HEK293 (cell line): ENCODE data around the gene IFT80.

Experiments
- BCL11A ChIP-seq: fragments of 450-650 bp; formaldehyde crosslinking; IDR thresholded peaks from 2 replicates; pipeline ENCODE4 v1.5.1; 2016; ENCODE audit warnings: low read depth, missing biosample characterization, missing genetic modification characterization
- GLI4 ChIP-seq: fragments of 450-650 bp; formaldehyde crosslinking; IDR thresholded peaks from 2 replicates; pipeline ENCODE4 v1.5.1; 2016; ENCODE audit warnings: missing biosample characterization, missing genetic modification characterization
- KLF17 ChIP-seq: fragments of 450-650 bp; formaldehyde crosslinking; IDR thresholded peaks from 2 replicates; pipeline ENCODE4 v1.5.1; 2016; ENCODE audit warnings: missing biosample characterization, missing genetic modification characterization
- MYNN ChIP-seq: fragments of 450-650 bp; formaldehyde crosslinking; IDR thresholded peaks from 2 replicates; pipeline ENCODE4 v1.5.1; 2016; ENCODE audit warnings: missing biosample characterization, missing genetic modification characterization, borderline replicate concordance
- OSR2 ChIP-seq: fragments of 450-650 bp; formaldehyde crosslinking; IDR thresholded peaks from 2 replicates; pipeline ENCODE4 v1.5.1; 2016; ENCODE audit warnings: missing biosample characterization, missing genetic modification characterization
- PRDM4 ChIP-seq: fragments of 450-650 bp; formaldehyde crosslinking; IDR thresholded peaks from 2 replicates; pipeline ENCODE4 v1.5.1; 2017; ENCODE audit warnings: missing biosample characterization, missing genetic modification characterization
- REPIN1 ChIP-seq: fragments of 450-650 bp; formaldehyde crosslinking; IDR thresholded peaks from 2 replicates; pipeline ENCODE4 v1.5.1; 2017; ENCODE audit warnings: missing biosample characterization, missing genetic modification characterization, low read depth
- WT1 ChIP-seq: fragments of 450-650 bp; formaldehyde crosslinking; IDR thresholded peaks from 2 replicates; pipeline ENCODE4 v1.5.1; 2016; ENCODE audit warnings: missing biosample characterization, missing genetic modification characterization
- ZBTB44 ChIP-seq: fragments of 450-650 bp; IDR thresholded peaks from 2 replicates; pipeline ENCODE4 v1.5.1; 2018; ENCODE audit warnings: missing biosample characterization, mild to moderate bottlenecking, missing genetic modification characterization
- ZFP3 ChIP-seq: fragments of 450-650 bp; formaldehyde crosslinking; IDR thresholded peaks from 2 replicates; pipeline ENCODE4 v1.5.1; 2016; ENCODE audit warnings: low read depth, missing biosample characterization, missing genetic modification characterization
- ZNF132 ChIP-seq: fragments of 450-650 bp; formaldehyde crosslinking; IDR thresholded peaks from 2 replicates; pipeline ENCODE4 v1.5.1; 2017; ENCODE audit warnings: missing biosample characterization, missing genetic modification characterization, borderline replicate concordance
- ZNF155 ChIP-seq: fragments of 450-650 bp; formaldehyde crosslinking; IDR thresholded peaks from 2 replicates; pipeline ENCODE4 v1.5.1; 2016; ENCODE audit warnings: missing biosample characterization, missing genetic modification characterization
- ZNF157 ChIP-seq: fragments of 450-650 bp; formaldehyde crosslinking; IDR thresholded peaks from 2 replicates; pipeline ENCODE4 v1.5.1; 2016; ENCODE audit warnings: missing biosample characterization, missing genetic modification characterization
- ZNF221 ChIP-seq: fragments of 450-650 bp; formaldehyde crosslinking; IDR thresholded peaks from 2 replicates; pipeline ENCODE4 v1.5.1; 2017; ENCODE audit warnings: missing biosample characterization, missing genetic modification characterization, borderline replicate concordance
- ZNF248 ChIP-seq: fragments of 450-650 bp; formaldehyde crosslinking; IDR thresholded peaks from 2 replicates; pipeline ENCODE4 v1.5.1; 2017; ENCODE audit warnings: missing biosample characterization, missing genetic modification characterization
- ZNF274 ChIP-seq, 2 experiments: fragments of 200-500 bp in 1 of 2; fragments of 450-650 bp in 1 of 2; sonication (Bioruptor generic) in 1 of 2; formaldehyde crosslinking in 1 of 2; IDR thresholded peaks; 2 replicates each; pipeline versions ENCODE4 v1.5.1 to v1.6.1; 2014 to 2016; ENCODE audit warnings: borderline replicate concordance in 1 of 2, inconsistent platforms in 1 of 2, low read length in 1 of 2, missing biosample characterization in 1 of 2, missing genetic modification characterization in 1 of 2
- ZNF292 ChIP-seq: fragments of 450-650 bp; formaldehyde crosslinking; IDR thresholded peaks from 2 replicates; pipeline ENCODE4 v1.5.1; 2016; ENCODE audit warnings: low read depth, missing biosample characterization, missing genetic modification characterization, borderline replicate concordance
- ZNF37A ChIP-seq: fragments of 450-650 bp; IDR thresholded peaks from 2 replicates; pipeline ENCODE4 v1.5.1; 2018; ENCODE audit warnings: missing biosample characterization, missing genetic modification characterization
- ZNF514 ChIP-seq: fragments of 450-650 bp; formaldehyde crosslinking; IDR thresholded peaks from 2 replicates; pipeline ENCODE4 v1.5.1; 2016; ENCODE audit warnings: missing biosample characterization, missing genetic modification characterization
- ZNF521 ChIP-seq: fragments of 450-650 bp; formaldehyde crosslinking; IDR thresholded peaks from 2 replicates; pipeline ENCODE4 v1.5.1; 2017; ENCODE audit warnings: missing biosample characterization, mild to moderate bottlenecking, missing genetic modification characterization
- ZNF544 ChIP-seq: fragments of 450-650 bp; formaldehyde crosslinking; IDR thresholded peaks from 2 replicates; pipeline ENCODE4 v1.5.0; 2017; ENCODE audit warnings: missing biosample characterization, missing genetic modification characterization
- ZNF596 ChIP-seq: fragments of 450-650 bp; IDR thresholded peaks from 2 replicates; pipeline ENCODE4 v1.5.0; 2018; ENCODE audit warnings: missing biosample characterization, mild to moderate bottlenecking, missing genetic modification characterization, moderate library complexity
- ZNF660 ChIP-seq: fragments of 450-650 bp; IDR thresholded peaks from 2 replicates; pipeline ENCODE4 v1.5.1; 2018; ENCODE audit warnings: missing biosample characterization, mild to moderate bottlenecking, missing genetic modification characterization
- ZNF677 ChIP-seq: fragments of 450-650 bp; IDR thresholded peaks from 2 replicates; pipeline ENCODE4 v1.5.0; 2018; ENCODE audit warnings: missing biosample characterization, mild to moderate bottlenecking, missing genetic modification characterization, moderate library complexity
- ZNF768 ChIP-seq: fragments of 450-650 bp; formaldehyde crosslinking; IDR thresholded peaks from 2 replicates; pipeline ENCODE4 v1.5.1; 2018; ENCODE audit warnings: missing biosample characterization, mild to moderate bottlenecking, missing genetic modification characterization
- ZSCAN16 ChIP-seq: fragments of 450-650 bp; formaldehyde crosslinking; IDR thresholded peaks from 2 replicates; pipeline ENCODE4 v1.5.1; 2016; ENCODE audit warnings: missing biosample characterization, missing genetic modification characterization
- TF ChIP-seq, protein P1 (sequence below): fragments of 450-650 bp; formaldehyde crosslinking; IDR thresholded peaks from 2 replicates; pipeline ENCODE4 v1.5.1; 2016; ENCODE audit warnings: missing biosample characterization, missing genetic modification characterization, borderline replicate concordance
- TF ChIP-seq, protein P2 (sequence below): fragments of 450-650 bp; formaldehyde crosslinking; IDR thresholded peaks from 2 replicates; pipeline ENCODE4 v1.5.1; 2016; ENCODE audit warnings: missing biosample characterization, missing genetic modification characterization

Gene IFT80

DNA sequence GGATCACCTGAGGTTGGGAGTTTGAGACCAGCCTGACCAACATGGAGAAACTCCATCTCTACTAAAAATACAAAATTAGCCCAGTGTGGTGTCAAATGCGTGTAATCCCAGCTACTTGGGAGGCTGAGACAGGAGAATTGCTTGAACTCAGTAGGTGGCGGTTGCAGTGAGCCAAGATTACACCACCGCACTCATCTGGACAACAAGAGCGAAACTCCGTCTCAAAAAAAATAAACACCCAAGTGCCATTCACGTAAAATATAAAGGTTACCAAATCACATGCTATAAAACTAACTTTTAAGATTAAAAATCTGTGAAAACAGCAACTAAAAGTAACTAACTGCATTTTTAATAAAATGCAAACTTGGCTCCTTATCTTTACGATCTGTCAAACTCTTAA is 41.7 kb upstream of the IFT80 start (continued):
- TF ChIP-seq, protein P1, sequence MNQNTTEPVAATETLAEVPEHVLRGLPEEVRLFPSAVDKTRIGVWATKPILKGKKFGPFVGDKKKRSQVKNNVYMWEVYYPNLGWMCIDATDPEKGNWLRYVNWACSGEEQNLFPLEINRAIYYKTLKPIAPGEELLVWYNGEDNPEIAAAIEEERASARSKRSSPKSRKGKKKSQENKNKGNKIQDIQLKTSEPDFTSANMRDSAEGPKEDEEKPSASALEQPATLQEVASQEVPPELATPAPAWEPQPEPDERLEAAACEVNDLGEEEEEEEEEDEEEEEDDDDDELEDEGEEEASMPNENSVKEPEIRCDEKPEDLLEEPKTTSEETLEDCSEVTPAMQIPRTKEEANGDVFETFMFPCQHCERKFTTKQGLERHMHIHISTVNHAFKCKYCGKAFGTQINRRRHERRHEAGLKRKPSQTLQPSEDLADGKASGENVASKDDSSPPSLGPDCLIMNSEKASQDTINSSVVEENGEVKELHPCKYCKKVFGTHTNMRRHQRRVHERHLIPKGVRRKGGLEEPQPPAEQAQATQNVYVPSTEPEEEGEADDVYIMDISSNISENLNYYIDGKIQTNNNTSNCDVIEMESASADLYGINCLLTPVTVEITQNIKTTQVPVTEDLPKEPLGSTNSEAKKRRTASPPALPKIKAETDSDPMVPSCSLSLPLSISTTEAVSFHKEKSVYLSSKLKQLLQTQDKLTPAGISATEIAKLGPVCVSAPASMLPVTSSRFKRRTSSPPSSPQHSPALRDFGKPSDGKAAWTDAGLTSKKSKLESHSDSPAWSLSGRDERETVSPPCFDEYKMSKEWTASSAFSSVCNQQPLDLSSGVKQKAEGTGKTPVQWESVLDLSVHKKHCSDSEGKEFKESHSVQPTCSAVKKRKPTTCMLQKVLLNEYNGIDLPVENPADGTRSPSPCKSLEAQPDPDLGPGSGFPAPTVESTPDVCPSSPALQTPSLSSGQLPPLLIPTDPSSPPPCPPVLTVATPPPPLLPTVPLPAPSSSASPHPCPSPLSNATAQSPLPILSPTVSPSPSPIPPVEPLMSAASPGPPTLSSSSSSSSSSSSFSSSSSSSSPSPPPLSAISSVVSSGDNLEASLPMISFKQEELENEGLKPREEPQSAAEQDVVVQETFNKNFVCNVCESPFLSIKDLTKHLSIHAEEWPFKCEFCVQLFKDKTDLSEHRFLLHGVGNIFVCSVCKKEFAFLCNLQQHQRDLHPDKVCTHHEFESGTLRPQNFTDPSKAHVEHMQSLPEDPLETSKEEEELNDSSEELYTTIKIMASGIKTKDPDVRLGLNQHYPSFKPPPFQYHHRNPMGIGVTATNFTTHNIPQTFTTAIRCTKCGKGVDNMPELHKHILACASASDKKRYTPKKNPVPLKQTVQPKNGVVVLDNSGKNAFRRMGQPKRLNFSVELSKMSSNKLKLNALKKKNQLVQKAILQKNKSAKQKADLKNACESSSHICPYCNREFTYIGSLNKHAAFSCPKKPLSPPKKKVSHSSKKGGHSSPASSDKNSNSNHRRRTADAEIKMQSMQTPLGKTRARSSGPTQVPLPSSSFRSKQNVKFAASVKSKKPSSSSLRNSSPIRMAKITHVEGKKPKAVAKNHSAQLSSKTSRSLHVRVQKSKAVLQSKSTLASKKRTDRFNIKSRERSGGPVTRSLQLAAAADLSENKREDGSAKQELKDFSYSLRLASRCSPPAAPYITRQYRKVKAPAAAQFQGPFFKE (tag by site-specific recombination) = no peak
- TF ChIP-seq ZBTB44 (tag by site-specific recombination) (peak; percentile 84), ZNF155 (no peak), ZNF37A (tag by site-specific recombination) (no peak), BCL11A (tag by site-specific recombination) (peak; percentile 93), MYNN (tag by site-specific recombination) (no peak), ZSCAN16 (tag by site-specific recombination) (no peak), ZNF292 (tag by site-specific recombination) (no peak), GLI4 (tag by site-specific recombination) (no peak), OSR2 (peak; percentile 96), WT1 (tag by site-specific recombination) (peak; percentile 65; the same call in 1 of the 2 replicates), ZNF132 (tag by site-specific recombination) (no peak), ZNF514 (tag by site-specific recombination) (no peak), ZNF677 (tag by site-specific recombination) (no peak), ZNF660 (tag by site-specific recombination) (no peak), ZNF274 (IDR thresholded peaks at IDR 0.05; ENCODE audit: low read length) (no peak), ZNF274 (tag by site-specific recombination; IDR thresholded peaks at IDR 0.05; ENCODE audit: borderline replicate concordance) (no peak), PRDM4 (tag by site-specific recombination) (peak; percentile 72), ZNF248 (tag by site-specific recombination) (no peak), ZNF521 (tag by site-specific recombination) (no peak), ZNF768 (no peak), ZNF157 (no peak), KLF17 (tag by site-specific recombination) (no peak), ZNF596 (tag by site-specific recombination) (peak; percentile 6; the same call in 1 of the 2 replicates), REPIN1 (tag by site-specific recombination) (no peak; the same call in 1 of the 2 replicates), ZFP3 (tag by site-specific recombination) (no peak), ZNF544 (no peak), ZNF221 (tag by site-specific recombination) (no peak)
- TF ChIP-seq, protein P2, sequence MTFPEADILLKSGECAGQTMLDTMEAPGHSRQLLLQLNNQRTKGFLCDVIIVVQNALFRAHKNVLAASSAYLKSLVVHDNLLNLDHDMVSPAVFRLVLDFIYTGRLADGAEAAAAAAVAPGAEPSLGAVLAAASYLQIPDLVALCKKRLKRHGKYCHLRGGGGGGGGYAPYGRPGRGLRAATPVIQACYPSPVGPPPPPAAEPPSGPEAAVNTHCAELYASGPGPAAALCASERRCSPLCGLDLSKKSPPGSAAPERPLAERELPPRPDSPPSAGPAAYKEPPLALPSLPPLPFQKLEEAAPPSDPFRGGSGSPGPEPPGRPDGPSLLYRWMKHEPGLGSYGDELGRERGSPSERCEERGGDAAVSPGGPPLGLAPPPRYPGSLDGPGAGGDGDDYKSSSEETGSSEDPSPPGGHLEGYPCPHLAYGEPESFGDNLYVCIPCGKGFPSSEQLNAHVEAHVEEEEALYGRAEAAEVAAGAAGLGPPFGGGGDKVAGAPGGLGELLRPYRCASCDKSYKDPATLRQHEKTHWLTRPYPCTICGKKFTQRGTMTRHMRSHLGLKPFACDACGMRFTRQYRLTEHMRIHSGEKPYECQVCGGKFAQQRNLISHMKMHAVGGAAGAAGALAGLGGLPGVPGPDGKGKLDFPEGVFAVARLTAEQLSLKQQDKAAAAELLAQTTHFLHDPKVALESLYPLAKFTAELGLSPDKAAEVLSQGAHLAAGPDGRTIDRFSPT (tag by site-specific recombination) = peak; percentile 84; the same call in 1 of the 2 replicates
